ENCODE measurements around the gene DOCK11.

DNA sequence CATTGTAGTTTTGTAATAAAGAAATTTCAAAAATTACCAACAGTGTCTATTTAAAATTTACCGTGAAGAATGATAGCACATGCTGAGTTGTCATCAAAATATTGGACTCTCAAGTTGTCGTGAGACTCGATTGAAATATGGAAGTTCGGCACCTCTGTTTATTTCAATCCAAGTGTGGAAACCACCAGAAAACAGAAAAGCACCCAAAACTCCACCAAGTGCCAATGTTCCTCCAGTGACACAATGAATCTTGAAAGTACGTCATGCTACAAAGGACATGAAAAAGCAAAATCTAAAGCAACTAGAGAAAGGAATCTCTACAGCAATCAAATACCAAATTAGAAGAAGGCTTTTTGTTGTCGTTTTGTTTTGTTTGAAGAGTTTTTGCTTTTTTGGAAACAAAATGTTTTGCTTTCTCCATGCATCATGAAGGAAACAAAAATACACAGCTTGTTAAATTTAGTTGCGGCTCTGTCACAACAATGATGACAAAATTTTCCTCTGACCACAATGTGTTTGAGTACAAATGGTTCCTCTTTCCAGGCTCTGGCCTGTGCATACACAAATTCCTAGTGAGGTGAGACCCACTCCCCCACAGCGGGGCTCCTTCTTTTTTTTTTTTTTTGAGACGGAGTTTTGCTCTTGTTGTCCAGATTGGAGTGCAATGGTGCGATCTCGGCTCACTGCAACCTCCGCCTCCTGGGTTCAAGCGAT, 222.2 kb downstream of the DOCK11 start:
- TF ChIP-seq, protein P1, sequence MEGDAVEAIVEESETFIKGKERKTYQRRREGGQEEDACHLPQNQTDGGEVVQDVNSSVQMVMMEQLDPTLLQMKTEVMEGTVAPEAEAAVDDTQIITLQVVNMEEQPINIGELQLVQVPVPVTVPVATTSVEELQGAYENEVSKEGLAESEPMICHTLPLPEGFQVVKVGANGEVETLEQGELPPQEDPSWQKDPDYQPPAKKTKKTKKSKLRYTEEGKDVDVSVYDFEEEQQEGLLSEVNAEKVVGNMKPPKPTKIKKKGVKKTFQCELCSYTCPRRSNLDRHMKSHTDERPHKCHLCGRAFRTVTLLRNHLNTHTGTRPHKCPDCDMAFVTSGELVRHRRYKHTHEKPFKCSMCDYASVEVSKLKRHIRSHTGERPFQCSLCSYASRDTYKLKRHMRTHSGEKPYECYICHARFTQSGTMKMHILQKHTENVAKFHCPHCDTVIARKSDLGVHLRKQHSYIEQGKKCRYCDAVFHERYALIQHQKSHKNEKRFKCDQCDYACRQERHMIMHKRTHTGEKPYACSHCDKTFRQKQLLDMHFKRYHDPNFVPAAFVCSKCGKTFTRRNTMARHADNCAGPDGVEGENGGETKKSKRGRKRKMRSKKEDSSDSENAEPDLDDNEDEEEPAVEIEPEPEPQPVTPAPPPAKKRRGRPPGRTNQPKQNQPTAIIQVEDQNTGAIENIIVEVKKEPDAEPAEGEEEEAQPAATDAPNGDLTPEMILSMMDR (IDR thresholded peaks at IDR 0.05), result no peak
- no peak for TF ChIP-seq POLR2A (IDR thresholded peaks at IDR 0.05)
